HG02798 (cell line): ENCODE measurements around the gene VAMP2.

Source experiments
- ATAC-seq: cut with Tn5 transposase; IDR thresholded peaks from one replicate; pipeline ENCODE4 v1.9.1; 2021; ENCODE audit warnings: mild to moderate bottlenecking; ENCODE audit not compliant: unreplicated experiment, poor library complexity

VAMP2 gene

GRCh38 chr17:8144401-8145231 lies 18.1 kb downstream of the VAMP2 start:
- no peak for ATAC-seq

GRCh38 chr17:8143581-8144400 lies 19.0 kb downstream of the VAMP2 start:
- ATAC-seq: no peak

DNA sequence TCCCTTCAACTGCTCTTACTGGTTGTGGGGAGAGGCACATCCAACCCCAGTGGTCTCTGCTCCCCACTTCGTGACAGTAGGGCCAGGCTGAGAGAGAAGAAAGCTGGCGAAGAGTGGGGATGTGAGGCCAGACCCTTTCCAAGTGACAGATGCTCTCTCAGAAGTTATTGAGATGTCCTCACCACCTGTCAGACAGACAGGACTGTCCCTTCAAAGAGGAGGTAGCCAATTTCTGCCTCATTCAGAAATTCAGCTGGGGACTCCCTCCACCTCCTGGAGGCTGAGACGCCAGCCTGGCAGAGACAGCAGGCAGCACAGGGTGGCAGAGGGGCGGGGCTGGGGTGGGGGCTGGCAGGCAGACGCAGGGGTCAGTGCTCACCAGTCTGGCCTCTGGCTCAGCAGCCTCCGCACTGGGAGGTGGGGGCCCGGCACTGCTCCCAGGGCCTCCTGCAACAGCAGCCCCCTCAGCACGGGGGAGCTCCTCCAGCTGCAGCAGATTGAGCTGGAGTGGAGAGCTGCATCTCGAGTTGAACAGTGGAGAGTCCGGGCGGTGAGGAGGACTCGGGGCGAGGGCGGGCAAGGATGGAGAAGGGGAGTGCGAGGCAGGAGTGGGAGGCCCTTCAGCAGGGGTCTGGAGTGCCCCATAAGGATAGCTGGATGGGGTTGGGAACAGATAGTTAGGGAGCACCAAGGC lies 19.7 kb downstream of the VAMP2 start:
- ATAC-seq: no peak

DNA sequence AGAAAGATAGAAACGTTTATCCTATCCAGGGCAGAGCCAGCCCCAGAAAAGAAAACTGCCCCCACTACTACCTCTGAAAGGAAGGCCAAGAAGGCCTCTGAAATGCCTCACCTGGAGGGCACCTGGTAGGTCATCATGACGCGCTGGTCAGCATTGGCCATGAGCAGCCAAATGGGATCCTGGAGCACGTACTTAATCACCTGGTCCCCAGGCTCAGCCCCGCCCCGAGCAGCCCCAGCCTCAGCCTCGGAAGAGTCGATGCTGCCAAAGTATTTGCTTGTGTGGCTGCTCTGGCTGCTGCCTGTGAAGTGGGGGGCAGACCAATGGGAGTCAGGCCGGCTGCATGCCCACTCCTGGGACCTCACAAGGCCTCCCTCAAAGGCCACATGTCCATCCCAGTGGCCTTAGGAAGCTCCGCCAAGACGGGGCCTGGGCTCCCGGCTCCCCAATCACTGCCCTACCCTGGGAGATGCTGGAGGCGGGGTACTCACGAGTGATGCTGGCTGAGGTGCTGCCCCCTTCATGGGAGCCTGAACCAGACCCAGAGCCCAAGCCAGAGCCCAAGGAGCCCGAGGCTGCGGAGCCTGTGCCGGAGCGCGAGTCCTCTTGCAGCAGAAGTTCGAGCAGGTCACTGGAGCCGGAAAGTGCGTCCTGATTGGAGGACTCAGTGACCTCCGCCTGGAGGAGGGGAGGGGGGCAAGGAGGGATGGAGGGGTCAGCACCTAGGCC lies 20.4 kb downstream of the VAMP2 start:
- no peak for ATAC-seq

DNA sequence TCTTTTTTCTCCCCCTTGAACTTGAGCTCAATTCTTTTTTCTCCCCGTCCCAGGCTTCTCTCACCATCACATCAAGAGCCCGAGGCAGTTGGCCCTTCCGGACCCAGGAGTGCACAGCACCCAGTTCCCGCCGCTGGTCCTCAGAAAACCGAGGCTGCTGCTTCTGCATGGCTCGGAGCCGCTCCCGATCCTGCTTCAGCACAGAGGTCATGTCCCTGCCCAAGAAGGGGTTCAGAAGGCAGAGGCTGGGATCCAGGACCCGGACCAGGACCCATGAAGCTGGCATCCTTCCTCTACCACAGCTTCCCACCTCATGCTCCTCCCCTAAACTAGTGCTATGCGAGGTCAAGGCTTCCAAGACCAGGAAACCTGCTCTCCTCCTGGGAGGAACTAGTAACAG lies 21.0 kb downstream of the VAMP2 start:
- no peak for ATAC-seq

GRCh38 chr17:8141045-8141444 lies 21.7 kb downstream of the VAMP2 start:
- ATAC-seq: no peak

GRCh38 chr17:8140065-8141029 lies 22.4 kb downstream of the VAMP2 start:
- no peak for ATAC-seq

- ATAC-seq: peak; percentile 89
Measured at GRCh38 chr17:8138672-8139371, 23.9 kb downstream of the VAMP2 start.

GRCh38 chr17:8138374-8138671 lies 24.4 kb downstream of the VAMP2 start:
- ATAC-seq: no peak

DNA sequence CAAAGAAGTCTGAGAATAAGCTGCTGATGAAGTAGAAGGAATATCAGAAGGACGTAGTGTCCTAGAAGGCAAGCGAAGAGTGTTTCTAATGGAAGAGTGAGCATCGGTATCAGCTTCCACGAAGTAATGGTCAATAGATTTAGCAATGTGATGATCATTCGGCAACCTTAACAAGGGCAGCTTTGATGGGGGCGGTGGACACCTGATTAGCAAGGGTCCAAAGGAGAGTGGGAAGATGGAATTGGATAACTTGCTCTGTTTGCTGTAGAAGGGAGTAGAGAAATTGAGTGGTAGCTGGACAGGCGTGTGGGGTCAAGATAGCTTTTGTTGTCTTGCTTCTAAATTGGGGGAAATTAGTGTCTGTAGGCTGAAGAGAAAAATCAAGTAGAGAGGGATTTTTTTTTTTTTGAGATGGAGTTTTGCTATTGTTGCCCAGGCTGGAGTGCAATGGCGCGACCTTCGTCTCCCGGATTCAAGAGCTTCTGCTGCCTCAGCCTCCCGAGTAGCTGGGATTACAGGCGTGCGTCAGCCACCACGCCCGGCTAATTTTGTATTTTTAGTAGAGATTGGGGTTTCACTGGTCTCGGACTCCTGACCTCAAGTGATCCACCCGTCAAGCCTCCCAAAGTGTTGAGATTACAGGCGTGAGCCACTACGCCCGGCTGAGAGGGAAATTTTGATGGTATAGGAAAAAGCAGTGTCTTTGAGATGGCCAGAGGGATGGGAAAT lies 24.9 kb downstream of the VAMP2 start:
- no peak for ATAC-seq

DNA sequence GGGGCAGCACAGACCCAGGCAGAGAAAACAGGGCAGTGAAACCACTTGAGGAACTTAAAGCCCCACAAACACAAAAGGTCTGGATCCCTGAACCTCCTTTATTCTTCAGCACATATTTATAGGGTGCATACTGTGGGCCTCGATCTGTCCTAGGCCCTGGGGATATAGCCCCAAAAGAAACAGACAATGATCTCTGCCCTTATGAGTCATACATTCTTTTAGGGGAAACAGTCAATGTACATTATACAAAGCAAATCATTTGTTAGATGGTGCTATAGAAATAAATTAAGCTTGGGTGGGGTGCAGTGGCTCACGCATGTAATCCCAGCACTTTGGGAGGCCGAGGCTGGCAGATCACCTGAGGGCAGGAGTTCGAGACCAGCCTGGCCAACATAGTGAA lies 28.8 kb downstream of the VAMP2 start:
- no peak for ATAC-seq

DNA sequence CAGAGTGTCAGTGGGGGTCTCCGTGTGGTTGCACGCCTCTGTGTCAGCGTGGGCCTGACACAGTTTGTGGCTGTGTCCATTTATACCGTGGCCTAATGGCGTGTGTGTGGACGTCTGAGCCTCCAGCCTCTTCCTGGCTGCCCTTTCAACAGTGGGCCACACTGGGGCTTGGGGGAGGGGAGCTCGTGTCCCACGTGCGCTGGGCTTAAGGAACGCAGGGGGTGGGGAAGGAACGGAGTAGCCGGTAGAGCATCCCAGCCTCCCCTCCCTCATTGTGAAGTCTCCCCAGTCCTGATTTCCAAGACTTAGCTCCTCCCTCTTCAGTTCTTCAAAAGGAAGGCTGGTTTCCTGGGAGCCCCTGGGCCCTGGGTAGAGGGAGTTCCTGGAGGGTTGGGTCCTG lies 29.3 kb downstream of the VAMP2 start:
- ATAC-seq: no peak

DNA sequence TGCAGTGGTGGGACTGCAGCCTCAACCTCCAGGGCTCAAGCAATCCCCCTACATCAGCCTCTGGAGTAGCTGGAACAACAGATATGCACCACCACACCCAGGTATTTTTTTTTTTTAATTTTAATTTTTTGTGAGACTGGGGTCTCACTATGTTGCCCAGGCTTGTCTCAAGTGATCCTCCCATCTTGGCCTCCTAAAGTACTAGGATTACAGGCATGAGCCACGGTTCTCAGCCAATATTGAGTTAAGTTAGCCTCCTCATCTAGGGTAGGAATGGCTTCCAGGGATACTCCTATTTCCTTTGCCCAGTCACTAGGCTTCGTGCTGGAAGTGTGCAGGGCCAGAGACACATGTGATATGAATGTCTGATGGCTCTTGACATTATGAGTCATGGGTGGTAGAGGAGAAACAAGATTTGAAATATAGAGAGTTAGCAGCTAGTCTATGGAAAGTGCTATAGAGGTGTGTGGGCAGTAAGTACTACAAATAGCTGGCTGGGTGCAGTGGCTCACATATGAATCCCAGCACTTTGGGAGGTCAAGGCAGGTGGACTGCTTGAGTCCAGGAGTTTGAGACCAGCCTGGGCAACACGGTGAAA lies 30.8 kb downstream of the VAMP2 start:
- ATAC-seq: no peak

DNA sequence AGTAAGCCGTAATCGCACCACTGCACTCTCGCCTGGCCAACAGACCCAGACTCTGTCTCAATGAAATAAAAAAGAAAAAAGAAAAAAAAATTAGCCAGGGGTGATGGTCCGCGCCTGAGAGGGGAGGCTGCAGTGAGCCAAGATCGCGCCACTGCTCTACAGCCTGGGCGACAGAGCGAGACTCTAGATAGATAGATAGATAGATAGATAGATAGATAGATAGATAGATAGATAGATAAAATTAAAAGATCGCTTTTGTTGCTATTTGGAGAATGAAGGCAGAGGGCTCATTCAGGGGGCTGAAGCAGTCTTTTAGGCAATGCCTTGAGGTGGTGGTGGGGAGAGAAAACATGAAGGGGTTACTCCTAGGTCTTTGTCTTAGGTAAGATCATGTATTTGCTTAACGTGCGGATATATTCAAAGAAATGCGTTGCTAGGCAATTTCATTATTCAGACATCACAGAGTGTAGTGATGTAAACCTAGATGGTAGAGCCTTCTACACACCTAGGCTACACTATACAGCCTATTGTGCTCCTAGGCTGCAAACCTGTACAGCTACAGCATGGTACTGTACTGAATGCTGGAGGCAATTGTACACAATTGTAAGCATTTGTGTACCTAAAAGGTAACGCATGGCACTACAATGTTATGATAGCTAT lies 34.5 kb downstream of the VAMP2 start:
- ATAC-seq: no peak

DNA sequence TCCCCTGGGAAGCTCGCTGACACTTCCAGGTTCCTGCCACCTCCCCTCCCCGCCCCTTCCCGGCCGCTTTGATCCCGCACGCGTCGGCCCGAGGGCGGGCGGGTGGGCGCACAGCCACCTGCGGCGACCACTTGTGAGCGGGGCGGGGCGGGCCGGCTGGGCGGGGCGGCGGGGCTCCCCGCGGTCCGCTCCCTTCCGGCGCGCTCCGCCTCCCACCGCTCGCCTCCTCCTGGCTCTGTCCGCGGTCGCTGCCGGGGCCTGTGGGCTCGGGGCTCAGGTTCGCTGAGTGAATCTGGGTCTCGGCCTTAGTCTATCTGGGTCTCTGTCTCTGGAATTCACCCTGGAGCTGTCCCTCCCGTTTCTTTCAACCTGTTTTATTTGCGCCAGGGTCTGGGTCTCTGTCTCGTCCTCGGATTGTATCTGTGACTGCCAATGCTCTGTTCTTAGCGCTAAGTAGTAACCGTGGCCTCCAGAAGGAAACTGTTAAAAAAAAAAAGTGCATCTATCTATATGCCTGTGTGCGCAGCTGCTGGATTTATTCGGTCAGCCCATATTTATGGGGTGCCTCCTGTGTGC lies 36.2 kb downstream of the VAMP2 start:
- peak; percentile 34 for ATAC-seq

- ATAC-seq: no peak
Measured at GRCh38 chr17:8125947-8126490, 36.7 kb downstream of the VAMP2 start.
